ENCODE results near the gene OTOP3. TPM values are rescaled to one million over a fixed set of nuclear protein-coding genes. Genes with fewer than 3 reads are reported as not detected.

OTOP3 gene
- total RNA-seq, 1 experiment from 2014 or later: not detected

GRCh38 chr17:74916136-74916850 lies 19.4 kb upstream of the OTOP3 start:
- POLR2A ChIA-PET (ENCODE audit: unreplicated experiment): no interaction called here
- no peak overlapping the region for H3K27ac ChIP-seq
- H3K9me2 ChIP-seq (ENCODE audit: insufficient read depth): no peaks in the 10 kb centered on the region
- no peak overlapping the region for H2AFZ ChIP-seq
- no peaks in the 10 kb centered on the region for H3K27me3 ChIP-seq (ENCODE audit: insufficient read depth, low read depth)
- H3K4me3 ChIP-seq: no peak overlapping the region
- CTCF ChIA-PET: no interaction called here
- BruUV-seq (replicated peaks): no TSS peak
- no peaks in the 10 kb centered on the region for H3K9me3 ChIP-seq (ENCODE audit: insufficient read depth, low read depth)
- TF ChIP-seq CTCF (conservative IDR thresholded peaks at IDR 0.05) (no peak), EZH2 (IDR thresholded peaks at IDR 0.05; ENCODE audit: low read depth) (no peak)
- H3K4me1 ChIP-seq (replicated peaks; ENCODE audit: insufficient read depth): no peaks in the 10 kb centered on the region
- H3K4me2 ChIP-seq: no peak overlapping the region
- intact Hi-C loops (cut with micrococcal nuclease; ENCODE audit: unreplicated experiment): no loop called here
- H3K79me2 ChIP-seq (ENCODE audit: low read depth): no peaks in the 10 kb centered on the region
- H3K36me3 ChIP-seq (ENCODE audit: low read depth): no peaks in the 10 kb centered on the region
- H4K20me1 ChIP-seq (ENCODE audit: insufficient read depth): no peaks in the 10 kb centered on the region
- H3F3A ChIP-seq (ENCODE audit: insufficient read depth, low read depth): no peaks in the 10 kb centered on the region
- no peak for DNase-seq

GRCh38 chr17:74916851-74917199 lies 18.9 kb upstream of the OTOP3 start:
- TF ChIP-seq CTCF (conservative IDR thresholded peaks at IDR 0.05) (no peak), EZH2 (IDR thresholded peaks at IDR 0.05; ENCODE audit: low read depth) (no peak)
- Histone ChIP-seq H3K9me2 (ENCODE audit: insufficient read depth) (no peaks in the 10 kb centered on the region), H3K36me3 (ENCODE audit: low read depth) (no peaks in the 10 kb centered on the region), H3K27ac (no peak overlapping the region), H3F3A (ENCODE audit: insufficient read depth, low read depth) (no peaks in the 10 kb centered on the region), H3K4me2 (no peak overlapping the region), H2AFZ (no peak overlapping the region), H3K9me3 (ENCODE audit: insufficient read depth, low read depth) (no peaks in the 10 kb centered on the region), H3K79me2 (ENCODE audit: low read depth) (no peaks in the 10 kb centered on the region), H3K4me1 (replicated peaks; ENCODE audit: insufficient read depth) (no peaks in the 10 kb centered on the region), H4K20me1 (ENCODE audit: insufficient read depth) (no peaks in the 10 kb centered on the region), H3K27me3 (ENCODE audit: insufficient read depth, low read depth) (no peaks in the 10 kb centered on the region), H3K4me3 (no peak overlapping the region)
- no peak for DNase-seq
- ChIA-PET POLR2A (ENCODE audit: unreplicated experiment) (no interaction called here), CTCF (no interaction called here)
- no TSS peak for BruUV-seq (replicated peaks)
- intact Hi-C loops (cut with micrococcal nuclease; ENCODE audit: unreplicated experiment): loop anchor here (1.0 kb wide), 1 partner anchor 44 kb away; no protein-coding TSS in a partner anchor

DNA sequence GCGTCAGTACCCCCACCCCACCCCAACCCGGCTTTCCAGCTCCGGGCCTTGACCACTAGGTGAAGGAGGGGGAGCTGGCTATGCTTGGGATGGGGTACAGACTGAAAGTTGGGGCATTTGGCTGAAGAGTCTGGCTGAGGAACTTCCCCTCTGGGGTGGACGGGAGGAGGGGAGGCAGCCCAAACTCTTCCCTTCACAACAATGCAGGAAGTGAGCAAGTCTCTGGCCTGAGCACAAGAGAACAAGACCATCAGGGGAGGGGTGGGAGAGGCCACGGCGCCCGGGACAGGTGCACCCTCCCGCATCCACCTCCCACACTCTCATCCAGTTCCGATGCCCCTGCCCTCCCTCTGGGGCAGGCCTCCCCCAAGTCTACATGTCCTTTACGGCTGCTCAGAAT lies 18.3 kb upstream of the OTOP3 start:
- no TSS peak for BruUV-seq (replicated peaks)
- intact Hi-C loops (cut with micrococcal nuclease; ENCODE audit: unreplicated experiment): loop anchor here (1.0 kb wide), 1 partner anchor 44 kb away; no protein-coding TSS in a partner anchor
- Histone ChIP-seq H3K27ac (no peak overlapping the region), H2AFZ (no peak overlapping the region), H3K9me3 (ENCODE audit: insufficient read depth, low read depth) (no peaks in the 10 kb centered on the region), H3K27me3 (ENCODE audit: insufficient read depth, low read depth) (peaks cover 2% of the 10 kb centered on the region), H3K9me2 (ENCODE audit: insufficient read depth) (no peaks in the 10 kb centered on the region), H3K4me1 (replicated peaks; ENCODE audit: insufficient read depth) (no peaks in the 10 kb centered on the region), H3K4me2 (no peak overlapping the region), H4K20me1 (ENCODE audit: insufficient read depth) (no peaks in the 10 kb centered on the region), H3K4me3 (no peak overlapping the region), H3K36me3 (ENCODE audit: low read depth) (no peaks in the 10 kb centered on the region), H3F3A (ENCODE audit: insufficient read depth, low read depth) (no peaks in the 10 kb centered on the region), H3K79me2 (ENCODE audit: low read depth) (no peaks in the 10 kb centered on the region)
- DNase-seq: no peak
- TF ChIP-seq EZH2 (IDR thresholded peaks at IDR 0.05; ENCODE audit: low read depth) (no peak), CTCF (conservative IDR thresholded peaks at IDR 0.05) (no peak)
- CTCF ChIA-PET: no interaction called here
- POLR2A ChIA-PET (ENCODE audit: unreplicated experiment): no interaction called here
